ENCODE results near the gene CDK13.

- TF ChIP-seq POLR2A (IDR thresholded peaks at IDR 0.05): no peak
- no peak for TF ChIP-seq CTCF (IDR thresholded peaks at IDR 0.05)
Measured at GRCh38 chr7:40095695-40096327, 145.8 kb downstream of the CDK13 start.

Measured in uterus (tissue), 2 donors.